Activated T-cell treated with anti-CD3 and anti-CD28 coated beads, Interleukin-2, amount 50 U/mL, for 72 hours (primary cell): ENCODE results near the gene RNF113B. TPM values are rescaled to one million over a fixed set of nuclear protein-coding genes. Genes with fewer than 3 reads are reported as not detected.

ENCODE experiments used
- ATAC-seq, 2 donors: fragments of 150-1000 bp; cut with Tn5 transposase; replicated peaks in 1 of 2; 2 replicates each; pipeline ENCODE4 v1.10.0; 2021; ENCODE audit warnings: moderate library complexity in 2 of 2, mild to moderate bottlenecking in 1 of 2
- DNase-seq, 2 donors: peaks; one replicate each; pipeline ENCODE4 v3.0.0; 2021 to 2022; ENCODE audit warnings: mixed read lengths in 1 of 2
- H3K27ac Mint-ChIP-seq: one replicate; pipeline ENCODE4 v1.8.0; 2022; ENCODE audit warnings: mild to moderate bottlenecking, moderate library complexity, mixed read lengths
- H3K27me3 Mint-ChIP-seq: one replicate; pipeline ENCODE4 v1.8.0; 2022; ENCODE audit warnings: low read depth, mixed read lengths
- H3K36me3 Mint-ChIP-seq, 2 donors: one replicate each; pipeline ENCODE4 v1.8.0; 2022; ENCODE audit warnings: mixed read lengths in 2 of 2, mild to moderate bottlenecking in 1 of 2; ENCODE audit not compliant: insufficient read depth in 2 of 2
- H3K4me1 Mint-ChIP-seq: one replicate; pipeline ENCODE4 v1.8.0; 2022; ENCODE audit warnings: low read depth, mixed read lengths
- H3K4me3 Mint-ChIP-seq, 2 donors: one replicate each; pipeline ENCODE4 v1.8.0; 2022; ENCODE audit warnings: mild to moderate bottlenecking in 2 of 2, mixed read lengths in 2 of 2, moderate library complexity in 2 of 2
- H3K9me3 Mint-ChIP-seq, 2 donors: one replicate each; pipeline ENCODE4 v1.8.0; 2022; ENCODE audit warnings: mixed read lengths in 2 of 2
- total RNA-seq, 2 donors: library from RNA; stranded (reverse); gene quantifications; one replicate each; pipeline ENCODE4 v1.2.3, GENCODE V29; 2022

The RNF113B gene
- total RNA-seq, 2 donors from 2014 or later = not detected

- H3K36me3 Mint-ChIP-seq = no peaks in the 10 kb centered on the region
- H3K4me3 Mint-ChIP-seq = no peak overlapping the region
- no peaks in the 10 kb centered on the region for H3K4me1 Mint-ChIP-seq
- DNase-seq (no peak), ATAC-seq (no peak)
- H3K27me3 Mint-ChIP-seq = peaks cover 44% of the 10 kb centered on the region
- no peaks in the 10 kb centered on the region for H3K9me3 Mint-ChIP-seq
- no peak overlapping the region for H3K27ac Mint-ChIP-seq
Observed at GRCh38 chr13:98134901-98135300, 42.2 kb downstream of the RNF113B start.

- Mint-ChIP-seq H3K9me3 (peaks cover 1 to 2% of the 10 kb centered on the region in 2 donors), H3K4me3 (no peak overlapping the region), H3K27ac (no peak overlapping the region), H3K36me3 (no peaks in the 10 kb centered on the region), H3K4me1 (no peaks in the 10 kb centered on the region), H3K27me3 (peaks cover 44% of the 10 kb centered on the region)
- ATAC-seq = no peak
- DNase-seq = no peak
Observed at GRCh38 chr13:98133946-98134345, 43.1 kb downstream of the RNF113B start.

GRCh38 chr13:98129059-98129746 is 47.9 kb downstream of the RNF113B start:
- Mint-ChIP-seq H3K27me3 (peaks cover 20% of the 10 kb centered on the region), H3K4me3 (no peak overlapping the region), H3K4me1 (no peaks in the 10 kb centered on the region), H3K9me3 (peaks cover 4 to 9% of the 10 kb centered on the region in 2 donors), H3K27ac (no peak overlapping the region), H3K36me3 (peaks cover 1 to 5% of the 10 kb centered on the region in 2 donors)
- DNase-seq = no peak
- ATAC-seq = no peak

Other genes with a start within 250 kb of the RNF113B start
- gene IPO5, start 223.6 kb downstream of the RNF113B start, total RNA-seq = 100 to 1,000 TPM; 154 to 169 TPM
- gene FARP1, start 34.2 kb downstream of the RNF113B start, total RNA-seq = 1 to 10 TPM in 1 of 2 donors, under 1 TPM in 1; 0.55 to 2.4 TPM